GM12878 (cell line): ENCODE results near the gene SLC38A3. TPM values are rescaled to one million over a fixed set of nuclear protein-coding genes. Genes with fewer than 3 reads are reported as not detected.
A peak's percentile ranks its signal among the peaks of the same experiment; 100 is the strongest.

Experiments
- ATAC-seq: fragments of 200-7000 bp; cut with Tn5 transposase; 3 replicates; pipeline ENCODE4 v1.9.1; 2020; ENCODE audit warnings: mild to moderate bottlenecking, moderate library complexity
- BruUV-seq: library from RNA; stranded (reverse); fragments of 400-500 nt; replicated peaks from 2 replicates; lab custom pipeline; 2021; lab: Mats Ljungman, UMichigan
- CTCF ChIA-PET: fragments of 300-600 bp; sonication (Branson Sonifier 250); formaldehyde crosslinking; extraction: SDS; loops from one replicate; lab custom pipeline; 2021; ENCODE audit warnings: inconsistent platforms; lab: Yijun Ruan, JAX
- POLR2A ChIA-PET: fragments of 350-600 bp; formaldehyde crosslinking; extraction: SDS; loops from one replicate; lab custom pipeline; 2021; ENCODE audit warnings: inconsistent platforms; lab: Charles Lee
- RAD21 ChIA-PET: fragments of 300-600 bp; sonication (Branson Sonifier 250); formaldehyde crosslinking; loops from one replicate; lab custom pipeline; 2023; ENCODE audit warnings: antibody characterized with exemption; ENCODE audit not compliant: unreplicated experiment; lab: Charles Lee
- SMC1A ChIA-PET: fragments of 300-600 bp; sonication (Branson Sonifier 250); formaldehyde crosslinking; loops from one replicate; lab custom pipeline; 2023; ENCODE audit not compliant: unreplicated experiment, uncharacterized antibody; lab: Charles Lee
- DNase-seq: peaks from one replicate; pipeline ENCODE4 v3.0.0-alpha.2; 2011; ENCODE audit warnings: low read depth, low spot score
- FAIRE-seq: peaks from 3 replicates; lab custom pipeline; 2011; peaks lifted over from hg19 to GRCh38; lab: Jason Lieb, UNC
- H2AFZ ChIP-seq: 2 replicates; pipeline ENCODE4 v1.6.0; 2011; ENCODE audit warnings: low read depth, low read length, control low read depth; ENCODE audit not compliant: control insufficient read depth
- H3K27ac ChIP-seq: 2 replicates; pipeline ENCODE4 v1.5.1; 2011; ENCODE audit warnings: control low read depth; ENCODE audit not compliant: control insufficient read depth, insufficient read depth
- H3K27me3 ChIP-seq, 2 experiments: replicated peaks in 1 of 2; 2 replicates each; pipeline versions ENCODE4 v1.6.0 to v1.6.1; 2011; ENCODE audit warnings: low read length in 1 of 2; ENCODE audit not compliant: control insufficient read depth in 2 of 2, insufficient read depth in 2 of 2
- H3K36me3 ChIP-seq, 2 experiments: 2 replicates each; pipeline ENCODE4 v1.5.1; 2011; ENCODE audit warnings: low read length in 1 of 2; ENCODE audit not compliant: control insufficient read depth in 2 of 2, insufficient read depth in 2 of 2
- H3K4me1 ChIP-seq: 2 replicates; pipeline ENCODE4 v1.6.1; 2011; ENCODE audit warnings: mild to moderate bottlenecking, low read length, moderate library complexity, mixed read lengths; ENCODE audit not compliant: control insufficient read depth, insufficient read depth
- H3K4me2 ChIP-seq: 2 replicates; pipeline ENCODE4 v1.6.0; 2011; ENCODE audit warnings: control low read depth; ENCODE audit not compliant: control insufficient read depth, insufficient read depth
- H3K4me3 ChIP-seq: fragments of 200-600 bp; sonication (generic); 2 replicates; pipeline ENCODE4 v1.5.1; 2016
- H3K79me2 ChIP-seq: 2 replicates; pipeline ENCODE4 v1.6.0; 2011; ENCODE audit warnings: low read length; ENCODE audit not compliant: control insufficient read depth, insufficient read depth
- H3K9ac ChIP-seq: 2 replicates; pipeline ENCODE4 v1.8.0; 2011; ENCODE audit warnings: low read length, control low read depth, mixed read lengths; ENCODE audit not compliant: control insufficient read depth, insufficient read depth
- H3K9me3 ChIP-seq: replicated peaks from 3 replicates; pipeline ENCODE4 v1.5.1; 2011; ENCODE audit warnings: mild to moderate bottlenecking, low read length; ENCODE audit not compliant: control insufficient read depth, insufficient read depth
- H4K20me1 ChIP-seq: 2 replicates; pipeline ENCODE4 v1.6.0; 2011; ENCODE audit not compliant: control insufficient read depth, insufficient read depth
- ATF7 ChIP-seq: fragments of 450-650 bp; IDR thresholded peaks from 2 replicates; pipeline ENCODE4 v1.6.1; 2016; ENCODE audit warnings: low read depth, mild to moderate bottlenecking
- BMI1 ChIP-seq: fragments of 450-650 bp; IDR thresholded peaks from 2 replicates; pipeline ENCODE4 v1.6.1; 2016; ENCODE audit warnings: mild to moderate bottlenecking, moderate library complexity, borderline replicate concordance
- RBBP5 ChIP-seq: fragments of 200-600 bp; sonication (generic); conservative IDR thresholded peaks from 2 replicates; pipeline ENCODE4 v1.6.1; 2016
- RCOR1 ChIP-seq: conservative IDR thresholded peaks from 2 replicates; pipeline ENCODE4 v1.6.1; 2012; ENCODE audit warnings: low read depth, low read length, improper control_type of control experiment
- SP1 ChIP-seq: IDR thresholded peaks from one replicate; pipeline ENCODE4 v1.6.1; 2011; ENCODE audit warnings: low read depth, low read length
- SPI1 ChIP-seq: IDR thresholded peaks from 2 replicates; pipeline ENCODE4 v1.6.1; 2011; ENCODE audit warnings: low read depth, mild to moderate bottlenecking, low read length, moderate library complexity, borderline replicate concordance; ENCODE audit not compliant: insufficient read depth
- TCF7 ChIP-seq: IDR thresholded peaks from 2 replicates; pipeline ENCODE4 v1.6.1; 2014; ENCODE audit warnings: antibody characterized with exemption, borderline replicate concordance
- ZNF384 ChIP-seq: IDR thresholded peaks from 2 replicates; pipeline ENCODE4 v1.6.1; 2012; ENCODE audit warnings: low read depth, mild to moderate bottlenecking, low read length, improper control_type of control experiment, borderline replicate concordance
- WGBS: methylation state at CpG from one replicate; pipeline ENCODE4 v1.1.6; 2016; ENCODE audit warnings: low lambda C conversion rate; ENCODE audit not compliant: insufficient replicate concordance, insufficient coverage; ENCODE audit errors: missing lambda C conversion rate; 5-methylcytosine and 5-hydroxymethylcytosine counted together
- in situ Hi-C: fragments of 300-500 bp; cut with MboI; formaldehyde crosslinking; loops from 9 replicates; pipeline ENCODE4 v1.14.3; 2018; ENCODE audit warnings: mixed read lengths
- intact Hi-C: fragments of 100-400 bp; cut with micrococcal nuclease; formaldehyde crosslinking; loops from one replicate; pipeline ENCODE4 v1.14.2; 2022; ENCODE audit not compliant: unreplicated experiment
- polyA plus RNA-seq, 11 experiments: library from polyadenylated mRNA; depleted of rRNA in 4 of 11; unstranded in 6 of 11; stranded (reverse) in 5 of 11; fragments of >200 nt; fragmentation: Nextera tagmentation in 4 of 11; fragmentation: Illumina TruSeq in 1 of 11; extraction: Ambion mirVana in 4 of 11; extraction: Trizol in 1 of 11; gene quantifications; 1 replicate in 1 of 11; 2 replicates in 10 of 11; pipeline versions ENCODE4 v1.2.1 to v1.2.3, GENCODE V29; 2011 to 2016; ENCODE audit warnings: inconsistent platforms in 2 of 11, missing spikeins in 2 of 11, low read depth in 1 of 11
- total RNA-seq, 4 experiments: library from RNA; depleted of rRNA in 3 of 4; stranded (reverse); fragments of >200 nt in 3 of 4; fragmentation: Illumina TruSeq in 1 of 4; extraction: Trizol in 1 of 4; gene quantifications; 2 replicates each; pipeline versions ENCODE4 v1.2.1 to v1.2.3, GENCODE V29; 2013 to 2021
- TF ChIP-seq, protein P1 (sequence below): IDR thresholded peaks from 2 replicates; pipeline ENCODE4 v1.6.1; 2011; ENCODE audit warnings: low read depth, mild to moderate bottlenecking, low read length, moderate library complexity, borderline replicate concordance; ENCODE audit errors: extremely low read depth
- TF ChIP-seq, protein P2 (sequence below): IDR thresholded peaks from 2 replicates; pipeline ENCODE4 v1.6.1; 2012; ENCODE audit warnings: mild to moderate bottlenecking, low read depth, low read length

Gene SLC38A3
- total and polyA plus RNA-seq, 10 of the 15 experiments (the other 5 are each of a cell fraction or from before 2014, with no cell fraction given), result 0.14 TPM; not detected in 9

DNA sequence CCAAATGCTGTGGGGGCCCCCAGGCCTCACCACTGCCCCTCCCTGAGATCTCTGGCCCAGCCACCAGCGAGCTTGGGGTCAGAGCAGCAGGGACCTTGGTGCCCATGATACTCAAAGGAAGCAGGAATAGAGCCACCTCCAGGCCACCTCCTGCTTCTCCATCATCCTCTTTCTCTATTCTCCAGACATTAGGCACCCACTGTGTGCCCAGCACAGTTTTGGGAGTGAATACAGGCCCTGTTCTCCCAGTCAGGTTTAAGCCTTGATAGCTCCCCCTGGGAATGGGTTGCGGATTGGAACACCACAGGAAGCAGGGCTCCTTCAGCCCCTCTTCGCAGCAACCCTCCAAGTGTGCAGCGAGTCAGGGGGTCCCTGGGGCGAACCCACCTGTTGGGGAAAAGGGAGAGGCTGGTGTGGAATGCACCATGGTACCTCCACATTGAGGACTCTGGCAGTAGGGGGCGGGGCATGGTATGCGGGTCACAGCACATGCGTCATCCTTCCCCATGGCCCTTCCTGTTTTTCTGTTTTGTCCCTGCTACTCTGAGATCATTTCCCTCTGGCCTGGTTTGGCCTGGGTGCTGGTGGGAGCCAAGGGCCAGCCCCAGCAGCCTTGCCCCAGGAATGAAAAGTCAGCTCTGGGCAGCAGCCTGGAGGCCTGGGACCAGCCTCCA lies 49.6 kb downstream of the SLC38A3 start:
- Histone ChIP-seq H3K4me3 (no peak overlapping the region), H2AFZ (no peak overlapping the region), H3K27ac (no peak overlapping the region), H3K27me3 (no peaks in the 10 kb centered on the region), H3K36me3 (peaks cover 38 to 57% of the 10 kb centered on the region in 2 experiments), H3K4me2 (no peak overlapping the region), H3K9me3 (peaks cover 13% of the 10 kb centered on the region; the same call in 1 of the 3 replicates), H3K79me2 (peaks cover 12% of the 10 kb centered on the region), H3K4me1 (peaks cover 3% of the 10 kb centered on the region; the same call in 1 of the 2 replicates), H3K9ac (no peak overlapping the region), H4K20me1 (peaks cover 7% of the 10 kb centered on the region)
- BruUV-seq, result no TSS peak
- SMC1A ChIA-PET, result no interaction called here
- TF ChIP-seq SPI1 (peak; percentile 31; the same call in 1 of the 2 replicates), BMI1 (no peak), ZNF384 (no peak), SP1 (no peak)
- intact Hi-C loops, result no loop called here
- FAIRE-seq (no peak), DNase-seq (no peak), ATAC-seq (no peak)
- 77% methylated on average over 8 of the region's 8 CpGs for WGBS
- CTCF ChIA-PET, result interaction anchor here (1.6 kb wide), 1 partner anchor 29 kb away, joined by 4 read pairs; no protein-coding TSS in a partner anchor
- RAD21 ChIA-PET, result interaction anchor here (1.0 kb wide), 1 partner anchor 8 kb away, joined by 4 read pairs; no protein-coding TSS in a partner anchor
- in situ Hi-C loops, result no loop called here
- POLR2A ChIA-PET, result no interaction called here

DNA sequence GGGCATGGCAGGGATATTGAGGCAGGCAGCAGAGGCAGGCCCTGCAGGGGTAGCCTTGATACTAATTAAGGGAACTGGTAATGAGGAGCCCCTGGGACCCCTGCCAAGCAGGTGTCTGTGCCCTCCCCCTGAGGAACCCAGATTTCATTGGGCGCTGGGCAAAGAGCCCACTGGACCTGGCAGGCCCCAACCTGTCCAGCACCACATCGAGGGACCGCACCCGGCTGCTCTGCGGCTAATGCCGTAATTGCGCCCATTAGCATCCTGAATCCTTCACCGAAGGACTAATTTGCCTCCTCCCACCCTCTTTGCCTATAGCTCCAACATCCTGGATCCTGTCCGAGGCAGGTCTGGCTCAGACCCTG lies 50.2 kb downstream of the SLC38A3 start:
- CTCF ChIA-PET, result interaction anchor here (1.6 kb wide), 1 partner anchor 29 kb away, joined by 4 read pairs; no protein-coding TSS in a partner anchor
- no peak for FAIRE-seq
- Histone ChIP-seq H3K9me3 (peaks cover 13% of the 10 kb centered on the region; the same call in 1 of the 3 replicates), H3K9ac (no peak overlapping the region), H2AFZ (no peak overlapping the region), H3K27me3 (no peaks in the 10 kb centered on the region), H3K4me1 (peaks cover 5% of the 10 kb centered on the region; the same call in 1 of the 2 replicates), H3K4me3 (no peak overlapping the region), H3K36me3 (peaks cover 37 to 54% of the 10 kb centered on the region in 2 experiments), H3K27ac (no peak overlapping the region), H4K20me1 (peaks cover 5% of the 10 kb centered on the region), H3K4me2 (no peak overlapping the region), H3K79me2 (peaks cover 9% of the 10 kb centered on the region)
- BruUV-seq, result no TSS peak
- RAD21 ChIA-PET, result interaction anchor here (1.0 kb wide), 1 partner anchor 9 kb away, joined by 4 read pairs; no protein-coding TSS in a partner anchor
- intact Hi-C loops (no loop called here), in situ Hi-C loops (no loop called here)
- DNase-seq, result no peak
- 94% methylated on average over 9 of the region's 9 CpGs for WGBS
- POLR2A ChIA-PET, result no interaction called here
- SMC1A ChIA-PET, result no interaction called here
- ATAC-seq, result no peak
- TF ChIP-seq, protein P1, sequence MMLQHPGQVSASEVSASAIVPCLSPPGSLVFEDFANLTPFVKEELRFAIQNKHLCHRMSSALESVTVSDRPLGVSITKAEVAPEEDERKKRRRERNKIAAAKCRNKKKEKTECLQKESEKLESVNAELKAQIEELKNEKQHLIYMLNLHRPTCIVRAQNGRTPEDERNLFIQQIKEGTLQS, result no peak
- no peak for TF ChIP-seq BMI1
- no peak for TF ChIP-seq ATF7
- TF ChIP-seq TCF7, result no peak
- no peak for TF ChIP-seq RBBP5
- TF ChIP-seq RCOR1, result no peak
- TF ChIP-seq, protein P2, sequence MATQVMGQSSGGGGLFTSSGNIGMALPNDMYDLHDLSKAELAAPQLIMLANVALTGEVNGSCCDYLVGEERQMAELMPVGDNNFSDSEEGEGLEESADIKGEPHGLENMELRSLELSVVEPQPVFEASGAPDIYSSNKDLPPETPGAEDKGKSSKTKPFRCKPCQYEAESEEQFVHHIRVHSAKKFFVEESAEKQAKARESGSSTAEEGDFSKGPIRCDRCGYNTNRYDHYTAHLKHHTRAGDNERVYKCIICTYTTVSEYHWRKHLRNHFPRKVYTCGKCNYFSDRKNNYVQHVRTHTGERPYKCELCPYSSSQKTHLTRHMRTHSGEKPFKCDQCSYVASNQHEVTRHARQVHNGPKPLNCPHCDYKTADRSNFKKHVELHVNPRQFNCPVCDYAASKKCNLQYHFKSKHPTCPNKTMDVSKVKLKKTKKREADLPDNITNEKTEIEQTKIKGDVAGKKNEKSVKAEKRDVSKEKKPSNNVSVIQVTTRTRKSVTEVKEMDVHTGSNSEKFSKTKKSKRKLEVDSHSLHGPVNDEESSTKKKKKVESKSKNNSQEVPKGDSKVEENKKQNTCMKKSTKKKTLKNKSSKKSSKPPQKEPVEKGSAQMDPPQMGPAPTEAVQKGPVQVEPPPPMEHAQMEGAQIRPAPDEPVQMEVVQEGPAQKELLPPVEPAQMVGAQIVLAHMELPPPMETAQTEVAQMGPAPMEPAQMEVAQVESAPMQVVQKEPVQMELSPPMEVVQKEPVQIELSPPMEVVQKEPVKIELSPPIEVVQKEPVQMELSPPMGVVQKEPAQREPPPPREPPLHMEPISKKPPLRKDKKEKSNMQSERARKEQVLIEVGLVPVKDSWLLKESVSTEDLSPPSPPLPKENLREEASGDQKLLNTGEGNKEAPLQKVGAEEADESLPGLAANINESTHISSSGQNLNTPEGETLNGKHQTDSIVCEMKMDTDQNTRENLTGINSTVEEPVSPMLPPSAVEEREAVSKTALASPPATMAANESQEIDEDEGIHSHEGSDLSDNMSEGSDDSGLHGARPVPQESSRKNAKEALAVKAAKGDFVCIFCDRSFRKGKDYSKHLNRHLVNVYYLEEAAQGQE, result no peak
